ENCODE results near the gene FAN1.

The FAN1 gene

GRCh38 chr15:30917675-30918074, 14.0 kb downstream of the FAN1 start:
- H3K4me3 ChIP-seq (ENCODE audit: severe bottlenecking): no peak overlapping the region

DNA sequence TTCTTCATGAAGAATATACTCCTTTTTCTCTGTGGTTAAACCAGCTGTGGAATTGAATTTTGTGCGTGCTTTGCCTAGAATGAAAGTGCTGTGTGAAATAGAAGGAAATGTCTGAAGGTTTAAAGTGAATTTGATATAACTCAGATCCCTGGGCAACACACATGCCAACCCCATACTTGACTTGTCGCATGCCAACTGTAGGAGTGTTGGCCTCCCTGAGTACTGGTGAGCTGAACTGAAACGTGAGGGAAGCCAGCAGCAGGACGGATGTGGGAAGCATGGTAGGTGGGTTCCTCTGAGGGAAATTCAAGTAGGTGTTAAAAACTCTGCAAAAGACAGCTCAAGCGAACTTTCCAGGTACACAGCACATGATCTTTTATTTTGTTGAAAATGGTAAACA, 14.7 kb downstream of the FAN1 start:
- H3K27me3 ChIP-seq (ENCODE audit: insufficient read depth, poor library complexity, severe bottlenecking): no peaks in the 10 kb centered on the region
- no peak for TF ChIP-seq CTCF (IDR thresholded peaks at IDR 0.05; ENCODE audit: poor library complexity, severe bottlenecking)
- ATAC-seq (ENCODE audit: low read depth) (no peak), DNase-seq (ENCODE audit: low spot score) (no peak)
- no peaks in the 10 kb centered on the region for H3K9me3 ChIP-seq (ENCODE audit: severe bottlenecking)
- H3K36me3 ChIP-seq (ENCODE audit: low read depth): peaks cover 96% of the 10 kb centered on the region
- no peak overlapping the region for H3K4me3 ChIP-seq (ENCODE audit: severe bottlenecking)
- H3K4me1 ChIP-seq (ENCODE audit: insufficient read depth, poor library complexity, severe bottlenecking): no peaks in the 10 kb centered on the region
- H3K27ac ChIP-seq (ENCODE audit: poor library complexity, severe bottlenecking): no peak overlapping the region

More at GRCh38 chr15:30917675-30918074, 14.0 kb downstream of the FAN1 start:
- H3K9me3 ChIP-seq (ENCODE audit: severe bottlenecking): no peaks in the 10 kb centered on the region
- no peak for TF ChIP-seq CTCF (IDR thresholded peaks at IDR 0.05; ENCODE audit: poor library complexity, severe bottlenecking)
- no peak for DNase-seq (ENCODE audit: low spot score)
- ATAC-seq (ENCODE audit: low read depth): no peak
- no peak overlapping the region for H3K27ac ChIP-seq (ENCODE audit: poor library complexity, severe bottlenecking)
- no peaks in the 10 kb centered on the region for H3K27me3 ChIP-seq (ENCODE audit: insufficient read depth, poor library complexity, severe bottlenecking)
- H3K36me3 ChIP-seq (ENCODE audit: low read depth): peaks cover 96% of the 10 kb centered on the region
- no peaks in the 10 kb centered on the region for H3K4me1 ChIP-seq (ENCODE audit: insufficient read depth, poor library complexity, severe bottlenecking)

DNA sequence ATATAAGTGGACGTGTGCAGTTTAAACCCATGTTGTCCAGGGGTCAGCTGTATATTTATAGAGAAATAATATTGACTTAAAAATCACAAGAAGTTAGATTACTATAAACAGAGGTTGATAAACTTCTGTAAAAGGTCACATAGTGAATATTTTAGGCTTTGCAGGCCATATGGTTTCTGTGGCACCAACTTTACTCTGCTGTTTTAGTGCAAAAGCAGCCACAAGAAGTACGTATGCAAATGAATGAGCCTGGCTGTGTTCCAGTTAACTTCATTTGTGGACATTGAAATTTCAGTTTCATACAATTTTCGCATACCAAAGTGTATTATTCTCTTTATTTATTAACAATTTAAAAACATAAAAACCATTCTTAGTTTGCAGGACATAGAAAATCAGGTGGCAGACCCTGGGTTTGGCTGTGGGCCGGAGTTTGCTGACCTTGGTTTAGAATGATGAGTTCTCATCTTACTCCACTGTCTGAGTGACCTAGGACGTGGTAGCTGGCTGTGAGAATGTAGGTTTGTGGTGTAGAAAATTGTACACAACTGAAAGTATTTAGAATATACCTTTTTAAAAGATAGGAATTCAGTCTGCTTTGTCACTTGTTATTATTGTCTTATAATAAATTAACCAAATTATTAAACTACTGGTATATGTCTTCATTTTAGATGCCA, 16.3 kb downstream of the FAN1 start:
- H3K9me3 ChIP-seq (ENCODE audit: severe bottlenecking): no peaks in the 10 kb centered on the region
- no peak overlapping the region for H3K27ac ChIP-seq (ENCODE audit: poor library complexity, severe bottlenecking)
- no peak for TF ChIP-seq CTCF (IDR thresholded peaks at IDR 0.05; ENCODE audit: poor library complexity, severe bottlenecking)
- peaks cover 96% of the 10 kb centered on the region for H3K36me3 ChIP-seq (ENCODE audit: low read depth)
- no peak overlapping the region for H3K4me3 ChIP-seq (ENCODE audit: severe bottlenecking)
- H3K4me1 ChIP-seq (ENCODE audit: insufficient read depth, poor library complexity, severe bottlenecking): no peaks in the 10 kb centered on the region
- DNase-seq (ENCODE audit: low spot score) (no peak), ATAC-seq (ENCODE audit: low read depth) (no peak)
- no peaks in the 10 kb centered on the region for H3K27me3 ChIP-seq (ENCODE audit: insufficient read depth, poor library complexity, severe bottlenecking)

DNA sequence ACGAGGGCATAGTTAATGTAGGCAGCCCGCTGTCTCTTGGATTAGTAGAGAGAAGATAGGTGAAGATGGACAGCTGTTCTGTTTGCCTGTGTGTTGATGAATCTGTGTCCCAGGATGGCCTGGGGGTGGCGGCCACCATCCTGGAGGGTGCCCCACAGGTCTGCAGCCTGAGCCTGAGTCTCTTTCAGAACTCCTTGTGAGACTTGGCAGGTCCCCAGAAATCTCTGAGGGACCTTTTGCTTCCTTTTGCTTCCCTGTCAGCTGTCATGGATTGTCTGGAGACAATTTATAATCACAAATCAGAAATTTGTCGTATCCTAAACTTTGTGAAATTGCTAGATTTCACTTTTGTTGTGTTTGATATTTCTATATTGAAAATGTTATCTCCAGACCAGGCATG, 17.4 kb downstream of the FAN1 start:
- no peak overlapping the region for H3K4me3 ChIP-seq (ENCODE audit: severe bottlenecking)
- H3K27me3 ChIP-seq (ENCODE audit: insufficient read depth, poor library complexity, severe bottlenecking): no peaks in the 10 kb centered on the region
- no peak for TF ChIP-seq CTCF (IDR thresholded peaks at IDR 0.05; ENCODE audit: poor library complexity, severe bottlenecking)
- ATAC-seq (ENCODE audit: low read depth) (no peak), DNase-seq (ENCODE audit: low spot score) (no peak)
- no peaks in the 10 kb centered on the region for H3K4me1 ChIP-seq (ENCODE audit: insufficient read depth, poor library complexity, severe bottlenecking)
- H3K36me3 ChIP-seq (ENCODE audit: low read depth): peaks cover 96% of the 10 kb centered on the region
- H3K9me3 ChIP-seq (ENCODE audit: severe bottlenecking): no peaks in the 10 kb centered on the region
- H3K27ac ChIP-seq (ENCODE audit: poor library complexity, severe bottlenecking): no peak overlapping the region

DNA sequence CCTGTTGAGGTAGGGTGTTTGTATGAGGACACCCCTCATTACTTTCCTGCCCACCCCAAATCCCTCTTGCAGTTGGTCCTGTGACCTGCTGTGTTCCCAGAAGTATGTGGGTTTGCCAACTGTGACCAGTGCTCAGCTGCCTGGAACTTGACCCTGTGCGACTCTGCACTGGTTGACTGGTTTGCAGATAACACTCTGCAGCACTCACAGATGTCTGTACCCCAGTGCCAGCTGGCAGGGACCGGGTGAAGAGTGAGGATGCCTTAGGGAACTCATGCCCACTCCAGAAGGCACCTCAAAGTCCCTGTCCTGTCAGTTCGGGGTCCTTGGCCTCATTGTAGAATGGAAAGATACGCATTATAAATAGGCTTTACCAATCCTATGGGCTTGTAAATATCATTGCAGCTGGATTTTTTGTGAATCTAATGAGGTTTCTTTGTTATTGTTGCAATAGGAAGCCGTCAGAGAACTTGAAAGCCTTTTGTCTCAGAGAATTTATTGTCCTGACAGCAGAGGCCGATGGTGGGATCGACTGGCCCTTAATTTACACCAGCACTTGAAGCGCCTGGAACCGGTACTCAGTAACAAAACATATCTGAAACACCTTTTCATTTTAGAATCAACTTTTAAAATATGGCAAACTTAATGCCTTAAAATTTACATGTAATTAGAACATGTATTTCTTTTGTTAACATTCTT, 18.2 kb downstream of the FAN1 start:
- Histone ChIP-seq H3K27me3 (ENCODE audit: insufficient read depth, poor library complexity, severe bottlenecking) (no peaks in the 10 kb centered on the region), H3K27ac (ENCODE audit: poor library complexity, severe bottlenecking) (no peak overlapping the region), H3K4me1 (ENCODE audit: insufficient read depth, poor library complexity, severe bottlenecking) (no peaks in the 10 kb centered on the region), H3K4me3 (ENCODE audit: severe bottlenecking) (no peak overlapping the region), H3K9me3 (ENCODE audit: severe bottlenecking) (no peaks in the 10 kb centered on the region), H3K36me3 (ENCODE audit: low read depth) (peaks cover 96% of the 10 kb centered on the region)
- no peak for TF ChIP-seq CTCF (IDR thresholded peaks at IDR 0.05; ENCODE audit: poor library complexity, severe bottlenecking)
- DNase-seq (ENCODE audit: low spot score) (no peak), ATAC-seq (ENCODE audit: low read depth) (no peak)
